Occipital lobe (tissue), 2 donors: Measurements from ENCODE around the gene RPL18A. TPM values are rescaled to one million over a fixed set of nuclear protein-coding genes. Genes with fewer than 3 reads are reported as not detected.

Source experiments
- DNase-seq: peaks from one replicate; lab custom pipeline; 2025; lab: John Stamatoyannopoulos, UW
- total RNA-seq: library from RNA; depleted of rRNA; stranded (reverse); fragments of >200 nt; gene quantifications from one replicate; pipeline ENCODE4 v1.2.3, GENCODE V29; 2014

Gene RPL18A
- total RNA-seq, result 612 TPM

GRCh38 chr19:17859533-17860330 lies at the start of gene RPL18A:
Gene RPL18A, plus strand, starts transcription at chr19:17859910. Its CDS starts 47 bp downstream, at chr19:17859957.
- peak; percentile 99 for DNase-seq

- no peak for DNase-seq
Observed at GRCh38 chr19:17811103-17811502, 48.6 kb upstream of the RPL18A start.

- DNase-seq, result no peak
Observed at GRCh38 chr19:17811681-17812080, 48.0 kb upstream of the RPL18A start.

- no peak for DNase-seq
Observed at GRCh38 chr19:17812099-17812498, 47.6 kb upstream of the RPL18A start.

- no peak for DNase-seq
Observed at GRCh38 chr19:17817668-17818363, 41.9 kb upstream of the RPL18A start.

GRCh38 chr19:17821190-17821589 lies 38.5 kb upstream of the RPL18A start, which contains the start of gene INSL3:
Gene INSL3, minus strand, starts transcription at chr19:17821519. Its CDS starts 13 bp downstream, at chr19:17821506.
- DNase-seq, result no peak

- no peak for DNase-seq
Observed at GRCh38 chr19:17824339-17824738, 35.4 kb upstream of the RPL18A start.

- DNase-seq, result no peak
Observed at GRCh38 chr19:17826508-17827056, 33.1 kb upstream of the RPL18A start.

- peak; percentile 32 for DNase-seq
Observed at GRCh38 chr19:17829855-17830566, 29.7 kb upstream of the RPL18A start.

GRCh38 chr19:17830567-17831418 lies 28.9 kb upstream of the RPL18A start:
- DNase-seq, result peak; percentile 93

GRCh38 chr19:17831419-17831888 lies 28.3 kb upstream of the RPL18A start:
- DNase-seq, result no peak

GRCh38 chr19:17832443-17833208 lies 27.1 kb upstream of the RPL18A start:
- no peak for DNase-seq

- DNase-seq, result no peak
Observed at GRCh38 chr19:17834350-17835181, 25.1 kb upstream of the RPL18A start.

GRCh38 chr19:17835182-17836006 lies 24.3 kb upstream of the RPL18A start:
- DNase-seq, result no peak

GRCh38 chr19:17836530-17836929 lies 23.2 kb upstream of the RPL18A start:
- DNase-seq, result no peak

- DNase-seq, result no peak
Observed at GRCh38 chr19:17837972-17838371, 21.7 kb upstream of the RPL18A start.

GRCh38 chr19:17840019-17840418 lies 19.7 kb upstream of the RPL18A start:
- no peak for DNase-seq

- no peak for DNase-seq
Observed at GRCh38 chr19:17841371-17841809, 18.3 kb upstream of the RPL18A start.
